ENCODE data around the gene SDE2. TPM values are rescaled to one million over a fixed set of nuclear protein-coding genes. Genes with fewer than 3 reads are reported as not detected.

Gene SDE2
- total and polyA plus RNA-seq, 2 of the 8 experiments (the other 6 are each of a cell fraction or from before 2014, with no cell fraction given), result 8.5 to 16.7 TPM

DNA sequence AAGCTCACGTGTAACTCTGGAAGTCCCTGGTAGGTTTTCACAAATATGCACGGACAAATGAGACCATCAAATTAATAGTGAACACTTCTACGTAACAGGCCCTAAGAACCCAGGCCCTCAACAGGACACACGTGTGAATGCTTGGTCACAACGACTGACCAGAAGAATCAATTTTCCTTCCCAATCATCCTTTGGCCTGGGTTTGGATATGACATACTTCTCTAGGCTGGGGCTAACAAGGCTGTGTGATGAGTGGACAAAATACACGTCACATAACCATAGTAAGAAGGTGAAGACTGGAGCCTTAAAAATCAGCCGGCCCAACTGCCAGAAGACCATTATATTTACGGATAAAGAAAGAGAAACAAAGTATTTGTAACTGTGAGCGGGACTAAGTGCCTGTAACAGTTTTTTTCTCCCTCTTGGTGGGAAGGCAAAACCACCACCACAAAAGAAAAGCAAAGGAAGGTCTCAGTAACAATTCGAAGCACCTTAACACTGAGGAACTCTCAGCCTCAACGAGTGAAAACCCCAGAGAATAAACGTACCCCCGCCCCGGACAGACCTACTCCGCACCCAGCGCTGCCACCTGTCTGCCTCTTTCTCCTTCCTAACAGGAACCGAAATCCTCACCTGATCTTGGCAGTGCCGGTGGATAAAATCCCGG, 450 bp downstream of the SDE2 start (continued):
- no peak for TF ChIP-seq CHD7 (IDR thresholded peaks at IDR 0.05; ENCODE audit: insufficient replicate concordance, low read length)
- no peak for TF ChIP-seq POLR2AphosphoS5 (IDR thresholded peaks at IDR 0.05; ENCODE audit: low read depth, low read length)

All from H1 (cell line).